ENCODE results near the gene OPN1LW.

DNA sequence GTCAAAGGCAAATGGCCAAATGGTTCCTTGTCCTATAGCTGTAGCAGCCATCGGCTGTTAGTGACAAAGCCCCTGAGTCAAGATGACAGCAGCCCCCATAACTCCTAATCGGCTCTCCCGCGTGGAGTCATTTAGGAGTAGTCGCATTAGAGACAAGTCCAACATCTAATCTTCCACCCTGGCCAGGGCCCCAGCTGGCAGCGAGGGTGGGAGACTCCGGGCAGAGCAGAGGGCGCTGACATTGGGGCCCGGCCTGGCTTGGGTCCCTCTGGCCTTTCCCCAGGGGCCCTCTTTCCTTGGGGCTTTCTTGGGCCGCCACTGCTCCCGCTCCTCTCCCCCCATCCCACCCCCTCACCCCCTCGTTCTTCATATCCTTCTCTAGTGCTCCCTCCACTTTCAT lies 3.8 kb upstream of the OPN1LW start:
- TF ChIP-seq, protein P1, sequence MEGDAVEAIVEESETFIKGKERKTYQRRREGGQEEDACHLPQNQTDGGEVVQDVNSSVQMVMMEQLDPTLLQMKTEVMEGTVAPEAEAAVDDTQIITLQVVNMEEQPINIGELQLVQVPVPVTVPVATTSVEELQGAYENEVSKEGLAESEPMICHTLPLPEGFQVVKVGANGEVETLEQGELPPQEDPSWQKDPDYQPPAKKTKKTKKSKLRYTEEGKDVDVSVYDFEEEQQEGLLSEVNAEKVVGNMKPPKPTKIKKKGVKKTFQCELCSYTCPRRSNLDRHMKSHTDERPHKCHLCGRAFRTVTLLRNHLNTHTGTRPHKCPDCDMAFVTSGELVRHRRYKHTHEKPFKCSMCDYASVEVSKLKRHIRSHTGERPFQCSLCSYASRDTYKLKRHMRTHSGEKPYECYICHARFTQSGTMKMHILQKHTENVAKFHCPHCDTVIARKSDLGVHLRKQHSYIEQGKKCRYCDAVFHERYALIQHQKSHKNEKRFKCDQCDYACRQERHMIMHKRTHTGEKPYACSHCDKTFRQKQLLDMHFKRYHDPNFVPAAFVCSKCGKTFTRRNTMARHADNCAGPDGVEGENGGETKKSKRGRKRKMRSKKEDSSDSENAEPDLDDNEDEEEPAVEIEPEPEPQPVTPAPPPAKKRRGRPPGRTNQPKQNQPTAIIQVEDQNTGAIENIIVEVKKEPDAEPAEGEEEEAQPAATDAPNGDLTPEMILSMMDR (IDR thresholded peaks at IDR 0.05; ENCODE audit: borderline replicate concordance, extremely low read depth, low read length, poor library complexity, severe bottlenecking), result no peak
- TF ChIP-seq EZH2 (IDR thresholded peaks at IDR 0.05; ENCODE audit: borderline replicate concordance, low read depth, low read length, severe bottlenecking), result no peak

Measured in DND-41 (cell line).